Measurements from ENCODE around the gene RNF43.
"Not testable (repeated sequence)": the region's sequence is repeated elsewhere in the genome, so short reads cannot be mapped to it uniquely, and the experiment has no call there.

Gene RNF43

DNA sequence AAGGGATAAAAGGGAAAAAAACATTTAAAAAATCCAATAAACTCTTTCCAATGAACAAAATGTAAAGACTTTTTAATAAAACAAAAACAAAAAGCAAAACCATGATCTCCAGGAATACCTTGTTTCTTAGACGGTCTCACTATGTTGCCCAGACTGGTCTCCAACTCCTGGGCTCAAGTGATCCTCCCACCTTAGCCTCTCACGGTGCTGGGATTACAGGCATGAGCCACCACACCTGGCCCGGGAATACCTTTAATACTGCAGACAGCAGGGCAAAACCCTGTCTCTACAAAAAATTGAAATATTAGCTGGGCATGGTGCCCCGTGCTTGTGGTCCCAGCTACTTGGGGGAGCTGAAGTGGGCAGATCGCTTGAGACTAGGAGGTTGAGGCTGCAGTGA is 7.9 kb downstream of the RNF43 start:
- DNase-seq (ENCODE audit: low read depth in 2 of 2): no peak

- no peak for DNase-seq (ENCODE audit: low read depth in 2 of 2)
These were observed 14.0 kb downstream of the RNF43 start for GRCh38 chr17:58403311-58403710.

DNA sequence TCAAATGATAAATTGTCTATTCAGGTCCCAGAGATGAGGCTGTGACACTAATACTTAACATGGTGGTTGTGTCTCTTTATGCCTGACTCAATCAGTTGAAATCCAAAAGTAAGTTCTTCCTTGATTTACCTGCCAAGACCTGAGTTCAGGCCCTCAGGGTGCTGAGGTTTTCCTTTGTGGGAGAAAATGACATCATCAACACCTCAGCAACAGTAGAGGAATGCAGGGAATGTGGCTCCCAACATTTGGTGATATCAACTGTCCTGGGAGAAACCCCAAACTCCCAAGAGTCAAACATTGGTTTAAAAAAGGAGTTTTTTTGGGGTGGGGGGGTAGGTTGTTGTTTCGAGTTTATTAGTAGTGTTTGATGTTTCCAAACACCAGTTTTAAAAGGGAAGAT is 14.7 kb downstream of the RNF43 start:
- no peak for DNase-seq (ENCODE audit: low read depth in 2 of 2)

- no peak for DNase-seq (ENCODE audit: low read depth in 2 of 2)
These were observed 15.3 kb downstream of the RNF43 start for GRCh38 chr17:58402047-58402446.

DNA sequence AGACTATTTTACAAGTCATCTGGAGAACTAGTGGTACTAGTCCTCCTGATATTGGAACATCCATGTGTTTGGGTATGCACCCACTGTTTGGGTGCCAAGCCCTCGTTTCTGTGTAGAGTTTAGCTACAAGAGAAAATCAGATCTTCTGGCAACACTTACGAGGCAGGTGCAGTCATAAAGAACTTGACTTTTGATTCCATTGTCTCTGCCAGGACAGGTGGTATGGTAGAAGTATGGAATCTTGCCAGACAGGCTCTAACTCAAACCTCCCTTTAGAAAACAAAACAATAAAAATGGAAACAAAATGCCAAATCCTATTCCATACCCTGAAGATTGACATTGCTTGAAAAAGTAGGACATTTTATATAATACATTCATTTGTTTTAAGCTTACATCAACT is 16.0 kb downstream of the RNF43 start:
- DNase-seq (ENCODE audit: low read depth in 2 of 2): no peak

- DNase-seq (ENCODE audit: low read depth in 2 of 2): no peak
These were observed 16.5 kb downstream of the RNF43 start for GRCh38 chr17:58400826-58401225.

DNA sequence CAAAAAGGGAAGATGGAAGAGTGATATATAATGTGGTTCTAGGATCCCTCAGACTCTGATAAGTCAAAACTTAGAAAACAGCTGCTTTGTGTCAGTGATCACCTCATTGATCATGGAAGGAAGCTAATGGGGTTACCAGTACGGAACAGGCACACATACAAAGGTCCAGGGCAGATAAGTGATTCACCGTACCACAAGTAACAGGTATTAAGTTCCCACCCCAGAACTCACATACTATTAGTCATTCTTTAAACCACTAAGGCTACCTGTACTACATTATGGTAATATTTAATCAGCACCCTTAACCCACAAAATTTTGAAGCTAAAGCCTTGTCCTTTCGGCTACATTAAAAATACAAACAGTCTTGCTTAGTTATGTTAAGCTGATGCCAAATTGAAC is 17.4 kb downstream of the RNF43 start:
- DNase-seq (ENCODE audit: low read depth in 2 of 2): no peak

DNA sequence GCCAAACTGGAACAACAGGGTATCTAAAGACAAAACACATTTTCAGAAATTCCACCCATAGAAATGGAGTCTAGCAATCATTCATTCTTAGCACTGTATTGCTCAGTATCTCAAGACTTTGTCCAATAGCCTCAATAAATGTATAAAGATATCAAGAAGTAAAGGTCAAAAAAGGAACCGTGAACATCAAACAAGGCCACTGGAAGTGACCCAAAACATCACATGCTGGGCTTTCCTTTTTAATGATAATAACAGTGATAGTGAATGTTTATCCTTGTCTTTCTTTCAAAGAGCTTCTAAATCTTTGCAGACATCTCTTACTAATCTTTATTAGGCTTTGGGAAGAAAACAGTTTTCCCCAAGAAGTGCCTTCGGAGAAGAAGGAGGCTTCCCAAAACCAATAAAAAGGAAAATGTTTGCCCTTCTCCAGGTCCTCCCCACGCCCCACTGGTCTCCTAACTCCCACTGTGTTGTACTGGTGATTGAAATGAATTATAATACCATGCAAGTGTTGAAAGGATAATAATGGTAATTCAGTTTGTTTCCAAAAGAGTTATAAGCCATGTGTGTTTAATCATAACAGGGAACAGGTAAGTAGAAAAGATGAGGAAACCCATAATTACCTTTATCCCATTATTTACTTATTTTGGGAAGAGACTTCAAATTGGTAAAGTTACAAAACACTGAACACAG is 18.6 kb downstream of the RNF43 start:
- no peak for DNase-seq (ENCODE audit: low read depth in 2 of 2)

- DNase-seq (ENCODE audit: low read depth in 2 of 2): not testable (repeated sequence)
These were observed 19.9 kb downstream of the RNF43 start for GRCh38 chr17:58397421-58397820.

GRCh38 chr17:58396173-58396572 is 21.2 kb downstream of the RNF43 start:
- DNase-seq (ENCODE audit: low read depth in 2 of 2): no peak

GRCh38 chr17:58394534-58395223 is 22.7 kb downstream of the RNF43 start:
- no peak for DNase-seq (ENCODE audit: low read depth in 2 of 2)

- DNase-seq (ENCODE audit: low read depth in 2 of 2): no peak
These were observed 25.9 kb downstream of the RNF43 start for GRCh38 chr17:58391302-58391984.

- DNase-seq (ENCODE audit: low read depth in 2 of 2): no peak
These were observed 26.4 kb downstream of the RNF43 start for GRCh38 chr17:58390884-58391283.

DNA sequence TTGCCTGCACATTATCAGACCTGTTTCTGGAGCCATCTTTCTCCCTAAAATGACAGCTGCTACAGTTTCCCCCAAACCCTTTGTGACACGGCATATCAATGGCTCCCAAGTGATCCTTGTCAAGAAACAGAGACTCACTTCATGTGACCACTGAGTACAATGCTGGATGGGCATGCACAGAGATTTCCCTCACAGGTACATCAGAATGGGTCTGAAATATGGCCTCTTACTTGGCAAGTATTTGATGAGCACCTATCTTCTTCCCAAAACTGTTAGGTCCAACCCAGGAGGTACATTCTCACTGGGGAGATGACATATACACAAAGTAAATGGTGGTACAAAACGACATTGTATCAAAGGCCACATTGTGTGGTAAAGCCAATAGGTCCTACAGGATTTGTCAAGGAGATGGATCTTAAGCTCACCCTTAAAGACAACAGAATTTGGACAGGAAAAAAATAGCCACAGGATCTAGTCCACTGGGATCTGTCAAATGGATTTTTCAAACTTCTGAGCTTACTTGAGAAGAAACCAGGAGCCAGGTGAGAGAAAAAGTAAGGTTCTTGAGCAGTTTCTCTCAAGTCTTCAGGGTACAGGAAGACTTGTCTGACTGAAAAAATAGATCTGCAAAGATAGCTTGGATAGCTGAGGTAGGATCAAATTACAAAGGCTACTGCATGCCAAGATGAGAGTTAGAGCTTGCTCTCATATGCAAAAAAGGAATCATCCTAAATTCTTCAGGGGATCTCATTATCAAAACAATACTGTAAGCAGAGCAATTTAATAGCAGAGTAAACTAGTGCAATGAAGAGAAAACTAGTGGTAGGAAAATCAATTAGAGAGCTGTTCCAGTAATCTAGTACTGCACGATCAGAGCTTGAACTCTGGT is 28.8 kb downstream of the RNF43 start:
- no peak for DNase-seq (ENCODE audit: low read depth in 2 of 2)

GRCh38 chr17:58387834-58388233 is 29.5 kb downstream of the RNF43 start:
- DNase-seq (ENCODE audit: low read depth in 2 of 2): no peak

- no peak for DNase-seq (ENCODE audit: low read depth in 2 of 2)
These were observed 30.6 kb downstream of the RNF43 start for GRCh38 chr17:58386708-58387107.

- DNase-seq (ENCODE audit: low read depth in 2 of 2): no peak
These were observed 31.9 kb downstream of the RNF43 start for GRCh38 chr17:58385359-58385899.

DNA sequence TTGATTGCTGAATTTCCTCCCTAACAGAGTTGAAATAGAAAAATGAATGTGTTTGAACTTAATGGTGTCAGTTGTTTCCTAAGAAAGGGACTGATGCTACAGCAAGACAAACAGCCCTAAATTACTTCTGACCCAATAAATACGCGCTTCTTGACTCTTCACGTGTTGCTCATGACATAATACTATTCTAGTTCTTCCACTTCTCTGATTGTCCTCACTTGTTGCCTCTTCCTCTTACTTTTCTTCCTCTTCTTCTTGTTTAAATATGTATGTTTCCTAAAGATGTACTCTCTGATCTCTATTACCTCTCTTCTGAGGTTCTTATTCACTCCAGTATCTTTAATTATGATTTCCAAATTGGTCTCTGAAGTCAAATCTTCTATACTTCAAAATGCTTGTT is 32.4 kb downstream of the RNF43 start:
- no peak for DNase-seq (ENCODE audit: low read depth in 2 of 2)

DNA sequence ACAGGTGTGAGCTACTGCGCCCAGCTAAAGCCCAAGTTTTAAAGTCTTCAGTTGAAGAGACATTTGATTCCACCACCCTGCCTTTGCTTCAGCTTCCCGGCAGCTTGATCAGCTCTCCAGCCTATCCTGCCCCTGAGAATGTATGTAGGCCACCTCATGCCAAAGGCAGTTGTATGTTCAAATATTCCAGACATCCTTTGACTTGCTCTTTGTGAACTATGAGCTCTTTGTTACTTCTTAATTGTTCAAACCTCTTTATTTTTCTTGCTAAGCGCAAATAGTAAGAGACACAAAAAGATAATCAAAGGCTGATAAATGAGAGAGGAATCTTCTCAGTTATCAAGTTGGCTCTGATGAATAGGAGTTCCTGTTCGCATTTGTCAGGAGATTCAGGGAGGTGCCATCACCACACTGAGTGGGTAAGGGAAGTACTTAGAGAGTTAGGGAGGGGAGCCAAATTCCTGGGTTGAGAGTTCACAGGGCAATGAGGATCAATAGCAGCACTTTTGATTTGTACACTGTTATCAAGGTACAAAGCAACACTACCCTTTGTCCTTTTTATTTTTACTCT is 33.4 kb downstream of the RNF43 start:
- DNase-seq (ENCODE audit: low read depth in 2 of 2): no peak

DNA sequence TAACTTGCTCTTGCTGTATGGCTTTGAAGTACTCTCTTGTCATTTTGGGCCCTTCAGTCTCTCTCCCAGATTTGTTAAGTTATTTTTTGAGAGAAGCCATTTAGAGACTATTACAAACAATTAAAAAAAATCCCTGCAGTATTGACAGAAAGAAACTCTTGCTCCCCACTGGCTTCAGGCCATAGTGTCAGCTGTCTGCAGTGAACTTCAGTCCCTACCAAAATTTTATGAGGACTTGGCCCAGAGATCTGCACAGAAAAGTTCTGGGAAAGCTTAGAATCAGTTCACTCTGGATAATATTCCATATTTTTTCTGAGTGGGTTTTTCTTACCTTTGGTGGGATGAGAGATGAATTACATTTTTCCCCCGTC is 34.5 kb downstream of the RNF43 start:
- no peak for DNase-seq (ENCODE audit: low read depth in 2 of 2)

- no peak for DNase-seq (ENCODE audit: low read depth in 2 of 2)
These were observed 35.0 kb downstream of the RNF43 start for GRCh38 chr17:58382108-58382871.

Measured in stimulated activated CD4-positive, alpha-beta T cell treated with anti-CD3 and anti-CD28 coated beads, Interleukin-12 subunit alpha, Interleukin-12 subunit beta, amount 100 ng/mL, for 24 hours (primary cell).